IPS-11a (cell line): ENCODE data around the gene GPX4.

Source experiments
- H3K4me3 ChIP-seq: one replicate; pipeline ENCODE4 v1.5.1; 2013; ENCODE audit warnings: low read depth, low read length, control low read depth

Gene GPX4

GRCh38 chr19:1147934-1148549, 44.2 kb downstream of the GPX4 start:
- H3K4me3 ChIP-seq, result no peak overlapping the region

GRCh38 chr19:1149259-1150045, 45.7 kb downstream of the GPX4 start:
- H3K4me3 ChIP-seq, result no peak overlapping the region

GRCh38 chr19:1150333-1151036, 46.7 kb downstream of the GPX4 start:
- no peak overlapping the region for H3K4me3 ChIP-seq

- no peak overlapping the region for H3K4me3 ChIP-seq
These were observed 47.4 kb downstream of the GPX4 start for GRCh38 chr19:1151037-1151724.

GRCh38 chr19:1151917-1152587, 48.3 kb downstream of the GPX4 start:
- H3K4me3 ChIP-seq, result no peak overlapping the region

GRCh38 chr19:1153891-1154730, 50.3 kb downstream of the GPX4 start:
- no peak overlapping the region for H3K4me3 ChIP-seq

GRCh38 chr19:1154731-1155351, 51.0 kb downstream of the GPX4 start:
- H3K4me3 ChIP-seq, result no peak overlapping the region

GRCh38 chr19:1155352-1156304, 51.8 kb downstream of the GPX4 start:
- H3K4me3 ChIP-seq, result no peak overlapping the region
